GM21526 (cell line): ENCODE data around the gene PDE3B.
"Not testable (repeated sequence)": the region's sequence is repeated elsewhere in the genome, so short reads cannot be mapped to it uniquely, and the experiment has no call there.

Source experiments
- ATAC-seq: cut with Tn5 transposase; IDR thresholded peaks from one replicate; pipeline ENCODE4 v1.9.1; 2021; ENCODE audit warnings: moderate library complexity; ENCODE audit not compliant: unreplicated experiment, low FRiP score

PDE3B gene

GRCh38 chr11:14673421-14673820, 29.8 kb downstream of the PDE3B start:
- ATAC-seq: no peak

DNA sequence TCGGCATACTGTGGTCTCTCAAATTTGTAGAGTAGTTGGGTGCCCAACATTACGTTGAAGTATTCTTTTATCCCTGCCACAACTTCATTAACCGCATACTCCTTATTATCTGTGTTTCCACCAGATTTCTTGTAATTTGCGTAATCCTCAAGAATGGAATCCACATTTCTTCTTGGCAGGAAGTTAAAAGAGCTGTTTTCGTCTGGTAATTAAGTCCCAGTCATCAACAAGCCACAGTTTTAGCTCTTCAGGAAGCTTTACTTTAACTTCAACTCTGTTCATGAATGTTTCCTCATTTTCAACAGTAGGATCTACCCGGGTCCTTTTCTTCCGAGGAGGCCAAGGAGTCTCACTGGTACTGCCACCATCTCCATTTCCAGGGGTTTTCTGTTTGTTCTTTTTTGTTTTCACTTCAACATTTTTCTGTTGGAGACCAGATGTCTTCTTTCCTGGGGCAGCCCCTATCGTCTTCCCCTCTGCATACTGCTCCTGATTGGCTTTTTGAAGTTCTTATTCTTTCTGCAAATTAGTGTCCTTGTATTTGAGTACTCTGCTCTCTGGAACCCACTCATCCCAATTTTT, 30.3 kb downstream of the PDE3B start:
- ATAC-seq: no peak

GRCh38 chr11:14676068-14676467, 32.5 kb downstream of the PDE3B start:
- ATAC-seq: no peak

DNA sequence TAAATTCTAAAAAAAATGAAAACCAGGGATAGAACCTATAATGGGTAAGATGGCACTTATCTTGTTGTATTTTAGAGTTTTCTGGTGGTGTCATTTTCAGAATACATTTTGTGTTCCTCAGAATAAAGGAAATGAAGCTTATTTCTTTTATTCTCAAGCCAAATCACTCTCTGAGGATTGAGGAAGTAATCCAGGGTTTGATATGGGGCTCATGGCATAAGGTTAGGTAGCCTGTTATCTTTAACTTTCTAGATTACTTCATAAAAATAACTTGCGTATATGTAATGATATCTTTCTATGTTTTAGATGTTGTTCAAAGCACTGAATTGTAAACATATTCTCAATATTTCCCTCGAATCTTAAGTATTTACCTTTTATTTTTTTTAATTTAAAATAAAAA, 33.5 kb downstream of the PDE3B start:
- no peak for ATAC-seq

- no peak for ATAC-seq
Measured at GRCh38 chr11:14678350-14678749, 34.7 kb downstream of the PDE3B start.

GRCh38 chr11:14679662-14680061, 36.1 kb downstream of the PDE3B start:
- no peak for ATAC-seq

DNA sequence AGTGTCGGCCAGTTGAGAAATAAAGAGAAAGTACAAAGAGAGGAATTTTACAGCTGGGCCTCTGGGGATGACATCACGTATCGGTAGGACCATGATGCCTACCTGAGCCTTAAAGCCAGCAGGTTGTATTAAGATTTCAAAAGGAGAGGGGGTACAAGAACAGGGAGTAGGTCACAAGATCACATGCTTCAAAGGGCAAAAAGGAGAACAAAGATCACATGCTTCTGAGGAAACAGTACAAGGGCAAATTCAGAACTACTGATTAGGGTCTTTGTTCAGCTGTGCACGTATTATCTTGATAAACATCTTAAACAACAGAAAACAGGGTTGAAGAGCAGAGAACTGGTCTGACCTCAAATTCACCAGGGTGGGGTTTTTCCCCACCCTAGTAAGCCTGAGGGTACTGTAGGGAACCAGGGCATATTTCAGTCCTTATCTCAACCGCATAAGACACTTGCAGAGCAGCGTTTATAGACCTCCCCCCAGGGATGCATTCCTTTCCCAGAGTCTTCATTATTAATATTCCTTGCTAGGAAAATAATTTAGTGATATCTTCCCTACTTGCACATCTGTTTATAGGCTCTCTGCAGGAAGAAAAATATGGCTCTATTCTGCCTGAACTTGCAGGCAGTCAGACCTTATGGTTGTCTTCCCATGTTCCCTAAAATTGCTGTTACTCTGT, 40.8 kb downstream of the PDE3B start:
- ATAC-seq: not testable (repeated sequence)

DNA sequence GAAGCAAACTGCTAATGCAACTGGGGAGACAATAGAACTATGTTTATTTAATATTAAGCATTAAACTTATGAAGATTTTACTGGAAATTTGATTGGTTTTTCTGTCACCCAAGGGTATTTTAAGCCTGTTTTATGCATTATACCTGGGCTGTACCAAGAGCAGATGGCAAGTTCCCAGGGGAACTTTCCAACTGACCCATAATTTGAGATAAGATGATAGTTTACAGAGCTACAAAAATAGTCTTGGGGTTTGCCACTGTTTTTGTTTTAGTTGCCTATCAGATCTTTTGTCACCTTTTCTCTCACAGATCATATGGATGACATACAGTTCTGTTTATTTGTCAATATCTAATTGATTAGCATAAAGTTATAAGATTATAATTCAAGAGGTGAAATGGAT, 43.9 kb downstream of the PDE3B start:
- no peak for ATAC-seq

- ATAC-seq: no peak
Measured at GRCh38 chr11:14687943-14688627, 44.5 kb downstream of the PDE3B start.

- not testable (repeated sequence) for ATAC-seq
Measured at GRCh38 chr11:14695656-14696055, 52.1 kb downstream of the PDE3B start.

GRCh38 chr11:14698771-14699170, 55.2 kb downstream of the PDE3B start:
- ATAC-seq: no peak

DNA sequence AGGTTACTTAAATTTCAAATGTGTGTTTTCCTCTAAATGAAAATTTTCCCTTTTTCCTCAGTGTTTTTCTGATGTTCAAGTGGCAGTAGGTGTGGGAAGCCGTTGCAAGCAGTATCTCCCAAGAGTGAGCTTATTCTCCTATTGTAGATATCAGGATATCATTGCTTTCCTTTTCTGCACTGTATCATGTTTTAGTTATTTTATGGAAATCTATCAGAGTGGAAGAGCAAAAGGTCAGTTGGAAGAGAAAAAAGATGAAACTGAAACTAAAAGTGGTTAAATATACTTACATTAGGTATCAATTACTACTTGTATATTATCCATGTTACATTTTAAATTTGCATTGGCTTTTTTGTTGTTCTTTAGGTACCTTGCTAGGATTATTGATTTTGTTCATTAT, 57.0 kb downstream of the PDE3B start:
- no peak for ATAC-seq

- no peak for ATAC-seq
Measured at GRCh38 chr11:14702760-14703159, 59.2 kb downstream of the PDE3B start.

GRCh38 chr11:14703731-14704130, 60.1 kb downstream of the PDE3B start:
- ATAC-seq: no peak

DNA sequence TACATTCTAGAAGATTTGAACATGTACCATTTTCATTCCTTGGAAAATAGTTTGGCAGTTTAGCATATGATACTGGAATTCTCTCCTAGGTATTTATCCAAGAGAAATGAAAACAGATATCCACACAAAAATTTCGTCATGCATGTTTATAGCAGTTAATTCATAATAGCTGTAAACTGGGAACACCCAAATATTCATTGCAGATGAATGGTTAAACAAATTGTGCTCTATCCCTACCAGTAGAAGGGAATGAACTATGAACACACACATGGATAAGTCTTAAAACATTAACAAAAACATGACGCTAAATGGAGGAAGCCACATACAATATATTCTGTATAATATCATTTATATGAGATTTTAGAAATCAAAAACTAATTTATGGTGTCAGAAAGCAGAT, 61.5 kb downstream of the PDE3B start:
- no peak for ATAC-seq

DNA sequence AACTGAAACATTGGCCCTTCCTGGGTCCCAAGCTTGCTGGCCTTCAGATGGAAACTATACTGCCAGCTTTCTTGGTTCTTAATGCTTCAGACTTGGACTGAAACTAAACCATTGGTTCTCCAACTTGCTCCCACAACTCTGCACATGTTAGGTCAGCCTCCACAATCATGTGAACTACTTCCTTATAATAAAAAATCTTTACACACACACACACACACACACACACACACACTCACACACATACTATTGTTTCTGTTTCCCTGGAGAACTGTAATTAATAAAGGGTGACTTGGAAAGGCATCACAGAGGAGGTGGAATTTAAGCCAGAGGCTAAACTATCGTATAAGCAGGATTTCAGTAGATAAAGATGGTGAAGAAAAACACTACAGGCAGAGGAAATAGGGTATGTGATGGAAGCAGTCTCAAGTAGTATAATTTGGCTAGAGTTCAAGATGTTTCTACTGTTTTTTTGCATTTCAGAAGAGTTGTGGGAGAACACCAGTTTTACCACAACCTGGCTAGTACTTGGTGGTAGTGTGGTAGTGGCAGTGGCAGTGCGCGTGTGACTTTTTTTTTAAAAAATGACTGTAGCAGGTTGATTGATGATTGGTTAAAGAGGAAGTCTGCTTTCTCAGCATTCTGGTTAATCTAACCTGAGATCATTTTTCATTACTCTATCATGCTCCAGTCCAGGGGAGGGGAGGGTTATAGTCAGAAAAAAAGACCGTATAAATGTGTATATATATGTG, 70.1 kb downstream of the PDE3B start:
- no peak for ATAC-seq

DNA sequence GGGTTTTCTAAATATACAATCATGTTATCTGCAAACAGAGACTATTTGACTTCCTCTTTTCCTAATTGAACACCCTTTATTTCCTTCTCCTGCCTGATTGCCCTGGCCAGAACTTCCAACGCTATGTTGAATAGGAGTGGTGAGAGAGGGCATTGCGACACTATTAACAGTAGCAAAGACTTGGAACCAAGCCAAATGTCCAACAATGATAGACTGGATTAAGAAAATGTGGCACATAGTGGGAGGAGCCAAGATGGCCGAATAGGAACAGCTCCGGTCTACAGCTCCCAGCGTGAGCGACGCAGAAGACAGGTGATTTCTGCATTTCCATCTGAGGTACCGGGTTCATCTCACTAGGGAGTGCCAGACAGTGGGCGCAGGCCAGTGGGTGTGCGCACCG, 72.1 kb downstream of the PDE3B start:
- ATAC-seq: not testable (repeated sequence)

DNA sequence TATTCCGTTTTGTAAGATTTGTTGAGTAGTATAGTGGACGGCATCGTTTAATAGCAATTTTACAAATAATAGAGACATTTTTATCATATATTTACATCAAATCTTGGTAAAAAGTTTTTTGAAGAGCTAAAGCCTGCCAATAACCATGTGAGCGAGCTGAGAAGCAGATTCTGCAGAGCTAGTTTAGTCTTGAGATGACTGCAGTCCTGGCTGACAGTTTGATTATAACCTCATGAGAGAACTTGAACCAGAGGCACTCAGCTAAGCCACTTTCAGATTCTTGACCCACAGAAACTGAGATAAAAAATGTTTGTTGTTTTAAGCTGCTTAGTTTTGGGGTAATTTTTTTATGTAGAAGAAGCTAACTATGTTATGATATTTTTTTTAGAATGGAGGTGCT, 78.9 kb downstream of the PDE3B start:
- no peak for ATAC-seq

DNA sequence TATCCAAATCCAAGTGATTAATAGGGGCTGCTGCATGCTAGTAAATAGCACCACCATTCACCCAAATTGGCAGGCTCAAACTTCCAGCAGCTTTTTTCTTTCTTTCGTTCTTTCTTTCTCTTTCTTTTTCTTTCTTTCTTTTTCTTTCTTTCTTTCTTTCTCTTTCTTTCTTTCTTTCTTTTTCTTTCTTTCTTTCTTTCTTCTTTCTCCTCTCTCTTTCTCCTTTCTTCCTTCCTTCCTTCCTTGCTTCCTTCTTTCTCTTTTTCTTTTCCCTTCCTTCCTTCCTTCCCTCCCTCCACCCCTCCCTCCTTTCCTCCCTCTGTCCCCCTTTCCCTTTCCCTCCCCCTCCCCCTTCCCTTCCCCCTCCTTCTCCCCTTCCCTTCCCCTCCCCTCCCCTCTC, 81.5 kb downstream of the PDE3B start:
- no peak for ATAC-seq

GRCh38 chr11:14727215-14727614, 83.6 kb downstream of the PDE3B start:
- no peak for ATAC-seq

GRCh38 chr11:14727746-14728145, 84.1 kb downstream of the PDE3B start:
- ATAC-seq: no peak
